HepG2 (cell line): ENCODE results near the gene HBG1.

Source experiments
- DPF2 ChIP-seq: sonication (generic); formaldehyde crosslinking; IDR thresholded peaks from 2 replicates; pipeline ENCODE4 v1.4.0; 2020; ENCODE audit warnings: mild to moderate bottlenecking, low read depth, missing genetic modification reagents, borderline replicate concordance
- EZH2 ChIP-seq: conservative IDR thresholded peaks from 2 replicates; pipeline ENCODE4 v1.6.1; 2012; ENCODE audit warnings: mild to moderate bottlenecking, low read depth, low read length, moderate library complexity
- HNF4A ChIP-seq: sonication (generic); formaldehyde crosslinking; IDR thresholded peaks from 2 replicates; pipeline ENCODE4 v1.4.0; 2020; ENCODE audit warnings: missing genetic modification reagents
- MED8 ChIP-seq: sonication (generic); formaldehyde crosslinking; IDR thresholded peaks from 2 replicates; pipeline ENCODE4 v1.8.1; 2023; ENCODE audit warnings: mild to moderate bottlenecking, missing genetic modification reagents; ENCODE audit not compliant: insufficient replicate concordance
- NCOR1 ChIP-seq: fragments of 200-600 bp; sonication (generic); IDR thresholded peaks from 2 replicates; pipeline ENCODE4 v1.7.0; 2017; ENCODE audit warnings: antibody characterized with exemption, low read length, borderline replicate concordance
- RNF219 ChIP-seq: sonication (generic); formaldehyde crosslinking; IDR thresholded peaks from 2 replicates; pipeline ENCODE4 v1.5.0; 2020; ENCODE audit warnings: mild to moderate bottlenecking, missing genetic modification reagents
- SMC3 ChIP-seq: IDR thresholded peaks from 2 replicates; pipeline ENCODE4 v1.6.1; 2011; ENCODE audit warnings: low read length, improper control_type of control experiment
- THYN1 ChIP-seq: sonication (generic); formaldehyde crosslinking; IDR thresholded peaks from 2 replicates; pipeline ENCODE4 v1.8.1; 2023; ENCODE audit warnings: low read depth, mild to moderate bottlenecking, moderate library complexity, missing genetic modification reagents, borderline replicate concordance
- ZNF670 ChIP-seq: sonication (generic); formaldehyde crosslinking; IDR thresholded peaks from 2 replicates; pipeline ENCODE4 v1.8.0; 2022; ENCODE audit warnings: mild to moderate bottlenecking, missing genetic modification reagents, borderline replicate concordance
- ZNF800 ChIP-seq: sonication (generic); formaldehyde crosslinking; IDR thresholded peaks from 2 replicates; pipeline ENCODE4 v1.4.0; 2020; ENCODE audit warnings: missing genetic modification reagents
- TF ChIP-seq, protein P1 (sequence below): sonication (generic); formaldehyde crosslinking; IDR thresholded peaks from 2 replicates; pipeline ENCODE4 v1.5.0; 2020; ENCODE audit warnings: mild to moderate bottlenecking, missing genetic modification reagents, moderate library complexity
- TF ChIP-seq, protein P2 (sequence below): sonication (generic); formaldehyde crosslinking; IDR thresholded peaks from 2 replicates; pipeline ENCODE4 v1.4.0; 2020; ENCODE audit warnings: mild to moderate bottlenecking, missing genetic modification reagents

- TF ChIP-seq HNF4A (CRISPR knock-in tag) (no peak), SMC3 (no peak), ZNF800 (CRISPR knock-in tag) (no peak), ZNF670 (no peak), NCOR1 (no peak), RNF219 (CRISPR knock-in tag) (no peak), THYN1 (no peak), MED8 (no peak), EZH2 (no peak), DPF2 (CRISPR knock-in tag) (no peak)
- TF ChIP-seq, protein P1, sequence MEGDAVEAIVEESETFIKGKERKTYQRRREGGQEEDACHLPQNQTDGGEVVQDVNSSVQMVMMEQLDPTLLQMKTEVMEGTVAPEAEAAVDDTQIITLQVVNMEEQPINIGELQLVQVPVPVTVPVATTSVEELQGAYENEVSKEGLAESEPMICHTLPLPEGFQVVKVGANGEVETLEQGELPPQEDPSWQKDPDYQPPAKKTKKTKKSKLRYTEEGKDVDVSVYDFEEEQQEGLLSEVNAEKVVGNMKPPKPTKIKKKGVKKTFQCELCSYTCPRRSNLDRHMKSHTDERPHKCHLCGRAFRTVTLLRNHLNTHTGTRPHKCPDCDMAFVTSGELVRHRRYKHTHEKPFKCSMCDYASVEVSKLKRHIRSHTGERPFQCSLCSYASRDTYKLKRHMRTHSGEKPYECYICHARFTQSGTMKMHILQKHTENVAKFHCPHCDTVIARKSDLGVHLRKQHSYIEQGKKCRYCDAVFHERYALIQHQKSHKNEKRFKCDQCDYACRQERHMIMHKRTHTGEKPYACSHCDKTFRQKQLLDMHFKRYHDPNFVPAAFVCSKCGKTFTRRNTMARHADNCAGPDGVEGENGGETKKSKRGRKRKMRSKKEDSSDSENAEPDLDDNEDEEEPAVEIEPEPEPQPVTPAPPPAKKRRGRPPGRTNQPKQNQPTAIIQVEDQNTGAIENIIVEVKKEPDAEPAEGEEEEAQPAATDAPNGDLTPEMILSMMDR (CRISPR knock-in tag): no peak
- TF ChIP-seq, protein P2, sequence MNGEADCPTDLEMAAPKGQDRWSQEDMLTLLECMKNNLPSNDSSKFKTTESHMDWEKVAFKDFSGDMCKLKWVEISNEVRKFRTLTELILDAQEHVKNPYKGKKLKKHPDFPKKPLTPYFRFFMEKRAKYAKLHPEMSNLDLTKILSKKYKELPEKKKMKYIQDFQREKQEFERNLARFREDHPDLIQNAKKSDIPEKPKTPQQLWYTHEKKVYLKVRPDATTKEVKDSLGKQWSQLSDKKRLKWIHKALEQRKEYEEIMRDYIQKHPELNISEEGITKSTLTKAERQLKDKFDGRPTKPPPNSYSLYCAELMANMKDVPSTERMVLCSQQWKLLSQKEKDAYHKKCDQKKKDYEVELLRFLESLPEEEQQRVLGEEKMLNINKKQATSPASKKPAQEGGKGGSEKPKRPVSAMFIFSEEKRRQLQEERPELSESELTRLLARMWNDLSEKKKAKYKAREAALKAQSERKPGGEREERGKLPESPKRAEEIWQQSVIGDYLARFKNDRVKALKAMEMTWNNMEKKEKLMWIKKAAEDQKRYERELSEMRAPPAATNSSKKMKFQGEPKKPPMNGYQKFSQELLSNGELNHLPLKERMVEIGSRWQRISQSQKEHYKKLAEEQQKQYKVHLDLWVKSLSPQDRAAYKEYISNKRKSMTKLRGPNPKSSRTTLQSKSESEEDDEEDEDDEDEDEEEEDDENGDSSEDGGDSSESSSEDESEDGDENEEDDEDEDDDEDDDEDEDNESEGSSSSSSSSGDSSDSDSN: no peak
These were observed 37.2 kb upstream of the HBG1 start for GRCh38 chr11:5286901-5287300.
